ENCODE results near the gene FAM53A.
"Not testable (repeated sequence)": the region's sequence is repeated elsewhere in the genome, so short reads cannot be mapped to it uniquely, and the experiment has no call there.

Gene FAM53A

DNA sequence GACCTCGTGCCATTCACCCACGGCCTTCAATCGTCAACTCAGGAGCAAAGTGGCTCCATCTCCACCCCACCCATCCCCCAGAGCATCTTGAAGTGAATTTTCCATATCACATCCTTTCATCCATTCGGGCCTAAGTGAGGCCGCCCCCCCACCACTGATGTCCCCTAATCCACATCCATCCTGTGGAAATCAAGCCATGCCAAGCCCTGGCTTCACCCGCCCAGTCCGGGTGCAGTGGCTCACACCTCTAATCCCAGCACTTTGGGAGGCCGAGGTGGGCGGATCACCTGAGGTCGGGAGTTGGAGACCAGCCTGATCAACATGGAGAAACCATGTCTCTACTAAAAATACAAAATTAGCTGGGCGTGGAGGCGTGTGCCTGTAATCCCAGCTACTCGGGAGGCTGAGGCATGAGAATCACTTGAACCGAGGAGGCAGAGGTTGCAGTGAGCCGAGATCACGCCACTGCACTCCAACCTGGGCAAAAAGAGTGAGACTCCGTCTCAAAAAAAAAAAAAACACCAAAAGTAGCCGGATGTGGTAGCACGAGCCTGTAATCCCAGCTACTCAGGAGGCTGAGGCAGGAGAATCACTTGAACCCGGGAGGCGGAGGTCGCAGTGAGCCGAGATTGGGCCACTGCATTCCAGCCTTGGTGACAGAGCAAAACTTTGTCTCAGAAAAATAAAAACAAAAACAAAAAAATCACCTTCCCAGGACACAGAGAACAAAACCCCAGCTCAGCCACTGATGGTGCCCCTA, 76.5 kb downstream of the FAM53A start:
- DNase-seq (ENCODE audit: low spot score): not testable (repeated sequence)

DNA sequence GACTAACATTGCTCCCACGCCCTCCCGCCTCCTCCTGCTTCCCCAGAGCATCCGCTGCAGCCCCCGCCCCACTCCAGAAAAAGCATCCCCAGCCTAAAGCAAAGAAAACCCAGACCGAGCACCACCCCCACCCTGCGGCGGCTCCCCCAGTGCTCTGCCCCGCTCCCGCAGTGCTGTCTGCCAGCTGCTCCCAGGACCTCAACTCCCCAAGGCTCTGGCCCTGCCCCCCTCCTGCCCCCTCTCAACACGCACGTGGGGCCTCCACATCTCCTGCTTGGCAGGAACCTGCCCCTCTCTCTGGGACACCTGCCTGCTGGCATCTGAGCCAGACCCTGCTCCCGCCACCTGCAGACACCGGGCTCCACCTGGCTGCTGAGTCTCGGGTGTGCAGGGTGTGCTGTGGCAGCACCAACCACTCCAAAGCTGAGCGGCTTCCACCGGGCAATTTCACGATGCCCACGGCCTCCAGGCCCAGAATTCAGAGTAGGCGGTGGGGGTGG, 79.4 kb downstream of the FAM53A start:
- peak; percentile 72 for DNase-seq (ENCODE audit: low spot score)

DNA sequence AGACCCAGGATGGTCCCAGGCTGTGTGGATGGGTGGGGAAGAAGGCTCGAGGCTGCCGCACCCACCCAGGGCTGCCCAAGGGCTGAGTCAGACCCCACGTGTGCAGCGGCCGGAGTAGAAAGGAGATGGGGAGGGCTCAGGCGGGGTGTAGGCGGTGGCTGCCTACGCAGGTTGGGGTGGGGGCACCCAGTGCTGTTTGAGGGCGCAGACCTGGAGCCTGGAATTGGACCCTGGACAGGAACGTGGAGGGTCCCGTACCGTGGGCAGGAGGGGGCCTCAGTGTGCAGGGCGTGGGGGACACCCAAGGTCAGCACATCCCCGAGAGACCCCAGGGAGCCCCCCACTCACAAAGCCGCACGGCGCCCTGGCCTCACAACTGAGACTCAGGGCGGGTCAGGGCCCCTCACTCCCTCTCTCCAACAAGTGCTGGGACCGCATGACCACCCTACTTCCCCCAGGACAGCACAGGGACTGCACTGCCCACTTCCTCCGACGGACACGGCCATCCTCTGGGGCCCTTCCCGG, 79.9 kb downstream of the FAM53A start:
- DNase-seq (ENCODE audit: low spot score): no peak

DNA sequence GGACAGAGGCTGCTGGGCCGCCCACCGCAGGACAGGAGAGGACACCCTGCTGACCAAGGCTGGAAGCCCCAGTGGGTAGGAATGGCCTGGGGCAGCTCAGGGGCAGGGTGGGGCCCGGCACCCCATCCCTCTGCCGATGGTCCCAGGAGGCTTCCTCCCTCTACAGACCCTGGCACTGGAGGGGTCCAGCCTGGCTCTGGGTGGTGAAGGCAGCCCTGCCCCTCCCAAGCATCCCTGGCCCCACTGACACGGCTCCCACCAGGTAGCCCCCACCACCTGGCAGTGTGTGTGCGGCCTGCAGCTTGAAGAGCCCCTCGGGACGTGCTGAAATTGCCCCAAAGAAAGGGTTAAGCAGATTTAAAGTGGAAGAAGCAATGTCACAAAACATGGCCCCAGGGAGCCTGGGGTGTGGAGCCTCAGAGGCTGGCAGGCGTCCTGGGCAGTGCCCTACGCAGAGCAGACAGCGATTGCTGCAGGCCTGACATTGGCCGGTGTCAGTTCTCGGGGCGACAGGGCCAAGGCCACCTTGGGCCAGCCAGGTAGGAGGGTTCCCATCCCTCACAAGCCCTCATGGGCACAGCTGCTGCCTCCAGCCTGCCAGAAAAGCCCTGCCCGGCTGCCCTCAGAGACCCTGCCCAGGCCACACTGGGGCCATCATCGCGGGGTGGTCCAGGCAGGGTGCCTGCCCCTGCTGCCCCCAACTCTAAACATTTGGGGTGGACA, 80.5 kb downstream of the FAM53A start:
- DNase-seq (ENCODE audit: low spot score): no peak

DNA sequence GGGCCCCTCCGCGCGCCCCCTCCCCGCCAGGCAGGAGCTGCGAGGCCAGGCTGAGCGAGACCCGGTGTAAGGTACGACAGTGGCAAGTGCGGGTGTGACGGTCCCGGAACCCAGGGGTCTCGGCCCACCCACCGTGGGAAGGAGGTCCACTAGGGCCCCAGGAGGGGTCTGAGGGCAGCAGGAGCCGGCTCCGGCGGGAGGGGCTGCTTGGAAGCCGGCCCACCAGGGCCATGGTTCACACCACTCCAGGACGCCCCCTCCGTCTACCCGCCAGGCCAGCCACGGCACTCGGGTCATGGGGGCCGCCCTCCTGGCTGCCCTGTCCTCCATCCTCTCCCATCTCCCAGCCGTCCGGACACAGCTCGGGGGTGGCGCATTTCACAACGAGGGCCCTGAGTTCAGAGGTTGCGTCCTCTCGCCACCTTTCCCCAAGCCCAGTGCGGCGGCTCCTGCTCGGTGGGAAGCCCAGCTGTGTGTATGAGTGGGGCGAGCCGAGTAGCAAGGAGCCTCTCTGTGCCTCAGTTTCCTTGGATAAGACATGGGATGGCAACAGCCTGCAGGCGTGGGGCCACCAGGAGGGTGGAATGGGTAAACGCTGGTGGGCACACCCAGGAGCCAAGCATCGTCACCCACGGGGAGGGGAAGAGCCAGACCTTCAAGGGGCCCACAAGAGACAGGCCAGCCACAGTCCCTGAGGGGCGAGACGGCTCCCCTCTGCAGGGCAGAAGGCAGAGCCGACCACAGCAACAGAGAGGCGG, 81.3 kb downstream of the FAM53A start:
- no peak for DNase-seq (ENCODE audit: low spot score)

DNA sequence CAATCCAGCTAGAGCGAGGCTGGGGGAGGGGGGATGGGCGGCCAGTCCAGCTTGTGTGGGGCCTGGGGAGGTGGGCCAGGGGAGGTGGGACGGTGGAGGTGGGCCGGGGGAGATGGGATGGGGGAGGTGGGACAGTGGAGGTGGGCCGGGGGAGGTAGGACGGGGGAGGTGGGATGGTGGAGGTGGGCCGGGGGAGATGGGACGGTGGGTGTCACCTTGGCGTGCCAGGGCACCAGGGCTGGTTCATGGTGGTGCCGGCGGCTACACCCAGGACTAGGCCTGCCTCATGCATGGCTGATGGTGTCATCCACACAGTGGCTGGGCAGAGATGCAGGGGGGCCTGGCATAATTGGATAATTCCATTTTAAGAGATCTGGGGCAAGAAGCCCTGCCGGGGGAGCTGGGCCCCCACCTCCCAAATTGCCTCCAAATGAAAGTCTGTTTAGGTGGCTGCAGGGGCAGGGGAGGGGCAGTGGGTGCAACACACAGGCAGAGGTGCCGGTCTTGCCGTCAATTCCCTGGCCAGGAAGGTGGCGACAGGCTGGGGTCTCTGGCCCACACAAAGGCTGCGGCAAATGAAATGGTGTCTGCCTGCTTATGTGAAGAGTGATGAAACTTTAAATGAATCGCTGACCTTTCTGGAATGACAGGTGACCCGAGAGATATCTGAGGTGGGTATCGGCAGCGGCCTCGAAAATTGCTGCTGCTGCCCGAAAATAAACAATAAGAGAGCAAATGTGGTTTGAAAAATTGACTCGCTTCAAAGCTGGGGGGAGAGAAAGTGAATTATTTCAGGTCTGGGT, 82.1 kb downstream of the FAM53A start:
- no peak for DNase-seq (ENCODE audit: low spot score)

DNA sequence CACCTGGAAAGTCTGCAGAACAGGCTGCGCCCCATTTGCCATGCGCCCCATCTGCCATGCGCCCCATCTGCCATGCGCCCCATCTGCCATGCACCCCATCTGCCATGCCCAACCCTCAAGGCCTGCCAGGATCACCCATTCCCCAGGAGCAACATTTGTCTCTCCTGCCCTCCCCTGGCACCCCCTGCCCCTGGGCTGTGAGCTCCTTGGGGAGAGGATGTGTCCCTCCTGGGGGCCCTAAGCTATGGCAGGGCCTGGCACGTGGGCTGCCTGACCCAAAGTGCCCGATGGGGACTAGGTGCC, 82.6 kb downstream of the FAM53A start:
- no peak for DNase-seq (ENCODE audit: low spot score)

DNA sequence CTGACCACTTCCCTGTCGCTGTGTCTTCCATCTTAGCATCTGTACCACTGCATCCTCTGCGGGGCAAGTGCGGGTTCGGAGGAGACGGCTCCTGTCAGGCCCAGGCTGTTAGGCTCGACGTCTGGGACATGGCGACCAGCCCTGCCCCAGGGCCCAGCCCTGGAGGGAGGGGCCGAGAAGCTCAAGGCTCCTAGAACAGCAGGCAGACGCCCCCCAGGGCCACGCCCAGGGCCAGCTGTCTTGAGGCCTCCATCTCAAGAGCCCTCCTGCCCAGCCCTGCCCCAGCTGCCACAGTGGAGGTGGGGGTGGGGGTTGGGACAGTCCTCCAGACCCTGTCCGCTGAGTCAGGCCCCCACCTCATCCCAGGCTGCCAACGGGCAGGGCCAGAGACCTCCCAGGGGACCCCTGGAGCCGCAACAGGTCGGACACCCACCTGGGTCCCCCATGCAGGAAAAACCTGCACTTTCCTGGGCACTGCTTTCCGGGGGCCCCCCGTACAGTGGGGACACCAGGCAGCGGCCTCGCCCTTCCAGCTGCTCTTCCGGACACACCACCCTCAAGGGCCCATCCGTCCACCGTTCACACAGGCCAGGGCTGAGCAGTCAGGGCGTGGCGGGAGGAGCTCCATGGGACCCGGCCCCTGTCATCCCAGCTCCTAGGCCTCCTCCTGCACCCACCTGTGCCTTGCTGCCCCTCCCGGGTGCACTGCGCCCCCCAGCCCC, 83.1 kb downstream of the FAM53A start:
- DNase-seq (ENCODE audit: low spot score): no peak

DNA sequence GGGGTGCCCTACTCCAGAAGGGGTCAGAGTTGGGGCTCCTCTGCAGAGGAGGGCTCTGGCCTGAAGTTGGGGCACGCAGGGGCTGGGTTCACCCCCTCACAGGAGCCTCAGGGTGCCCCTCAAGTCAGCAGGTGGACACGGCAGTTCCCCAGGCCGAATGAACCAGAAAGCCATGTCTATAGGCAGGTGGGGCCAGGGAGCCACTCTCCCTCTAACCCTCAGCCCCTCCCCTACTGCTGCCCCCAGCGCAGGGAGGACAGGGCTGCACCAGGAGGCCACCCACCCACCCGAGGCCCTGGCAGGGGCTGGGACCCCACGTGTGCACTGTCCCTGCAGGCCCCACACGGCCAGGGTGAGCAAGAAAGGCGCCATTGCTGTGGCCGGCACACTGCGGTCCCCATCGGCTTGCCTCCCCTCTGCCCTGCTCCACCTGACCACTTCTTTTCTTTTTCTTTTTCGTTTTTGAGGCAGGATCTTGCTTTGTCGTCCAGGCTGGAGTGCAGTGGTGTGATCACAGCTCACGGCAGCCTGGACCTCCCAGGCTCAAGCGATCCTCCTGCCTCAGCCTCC, 83.8 kb downstream of the FAM53A start:
- DNase-seq (ENCODE audit: low spot score): no peak

DNA sequence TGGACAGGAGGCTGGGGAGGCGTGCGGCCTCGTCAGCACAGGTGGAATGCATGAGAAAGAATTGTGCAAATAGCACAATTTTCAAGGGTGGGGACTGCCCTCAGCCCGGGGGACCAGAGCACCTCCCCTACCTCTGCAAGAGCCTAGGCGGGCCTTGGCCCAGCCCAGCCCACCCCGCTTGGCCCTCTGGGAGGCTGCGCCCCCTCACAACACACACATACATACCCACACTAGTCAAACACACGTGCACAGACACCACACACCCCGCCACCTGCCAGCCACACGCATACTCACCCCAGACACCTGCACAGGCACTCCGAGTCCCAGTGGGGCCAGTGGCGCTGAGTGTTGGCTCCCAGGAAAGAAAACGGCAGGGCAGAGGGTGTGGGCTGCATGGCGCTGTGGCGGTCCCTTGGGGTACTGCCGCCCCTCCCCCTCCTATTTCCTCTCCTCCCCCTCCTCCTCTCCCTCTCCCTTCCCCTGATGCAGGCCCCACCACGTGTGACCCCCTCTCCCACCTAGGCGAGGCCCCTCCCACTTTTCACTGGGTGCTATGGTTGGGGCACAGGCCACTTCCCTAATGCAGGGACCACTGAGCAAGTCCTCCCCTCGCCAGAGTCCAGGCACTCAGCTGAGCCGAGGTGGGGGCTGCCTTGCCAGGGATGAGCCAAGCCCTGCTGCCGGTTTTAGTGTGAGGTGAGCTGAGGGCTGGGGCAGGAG, 84.5 kb downstream of the FAM53A start:
- no peak for DNase-seq (ENCODE audit: low spot score)

DNA sequence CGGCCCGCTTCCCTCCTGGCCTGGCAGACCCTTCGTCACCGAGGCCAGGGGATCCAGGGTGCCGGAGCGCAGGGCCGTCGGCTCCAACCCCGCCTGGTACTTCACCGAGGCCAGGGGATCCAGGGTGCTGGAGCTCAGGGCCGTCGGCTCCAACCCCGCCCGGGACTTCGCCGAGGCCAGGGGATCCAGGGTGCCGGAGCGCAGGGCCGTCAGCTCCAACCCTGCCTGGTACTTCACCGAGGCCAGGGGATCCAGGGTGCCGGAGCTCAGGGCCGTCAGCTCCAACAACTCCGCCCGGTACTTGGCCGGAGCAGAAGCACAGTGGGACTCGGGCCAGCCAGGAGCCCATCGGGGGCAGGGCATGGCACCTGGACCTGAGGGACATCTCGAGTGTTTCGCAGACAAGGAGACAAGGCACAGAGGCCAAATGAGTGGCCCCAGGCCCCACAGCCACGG, 85.1 kb downstream of the FAM53A start:
- DNase-seq (ENCODE audit: low spot score): no peak

DNA sequence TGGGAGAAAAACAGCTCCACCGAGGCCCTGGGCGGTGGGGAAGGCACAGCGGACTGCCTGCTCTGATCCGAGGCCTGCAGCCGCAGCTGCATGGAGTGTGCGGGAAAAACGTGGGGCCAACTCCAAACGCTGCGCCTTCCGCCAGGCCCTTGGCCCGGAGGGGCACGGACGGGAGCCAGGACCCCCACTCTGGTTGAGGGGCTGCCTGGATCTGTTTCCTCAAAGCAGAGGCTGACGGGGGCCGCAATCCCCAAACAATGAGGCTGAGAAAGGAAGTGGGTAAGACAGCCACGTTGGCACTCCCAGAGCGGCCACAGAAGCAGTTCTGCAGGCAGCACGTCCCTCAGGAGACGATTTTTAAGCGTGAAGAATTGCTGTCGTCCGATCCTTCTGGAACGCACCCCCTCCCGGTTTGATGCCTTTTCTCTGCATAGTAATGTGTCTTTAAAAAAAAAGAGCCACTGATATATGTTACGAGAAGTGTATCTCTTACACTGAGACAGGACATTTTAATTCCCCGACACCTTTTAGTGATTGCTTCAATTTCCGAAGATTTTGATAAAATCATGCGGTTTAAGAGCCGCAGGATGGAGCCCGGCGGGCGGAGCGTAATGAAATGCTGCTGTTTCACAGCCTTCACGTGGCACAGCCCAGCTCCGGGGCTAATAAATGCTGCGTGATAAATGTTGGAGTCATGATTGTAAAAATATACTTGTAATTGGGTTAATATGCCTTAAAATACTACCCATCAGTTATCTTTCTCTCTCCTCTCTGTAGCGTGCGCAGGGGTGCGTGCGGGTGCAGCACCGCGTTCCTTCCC, 85.7 kb downstream of the FAM53A start:
- DNase-seq (ENCODE audit: low spot score): no peak

DNA sequence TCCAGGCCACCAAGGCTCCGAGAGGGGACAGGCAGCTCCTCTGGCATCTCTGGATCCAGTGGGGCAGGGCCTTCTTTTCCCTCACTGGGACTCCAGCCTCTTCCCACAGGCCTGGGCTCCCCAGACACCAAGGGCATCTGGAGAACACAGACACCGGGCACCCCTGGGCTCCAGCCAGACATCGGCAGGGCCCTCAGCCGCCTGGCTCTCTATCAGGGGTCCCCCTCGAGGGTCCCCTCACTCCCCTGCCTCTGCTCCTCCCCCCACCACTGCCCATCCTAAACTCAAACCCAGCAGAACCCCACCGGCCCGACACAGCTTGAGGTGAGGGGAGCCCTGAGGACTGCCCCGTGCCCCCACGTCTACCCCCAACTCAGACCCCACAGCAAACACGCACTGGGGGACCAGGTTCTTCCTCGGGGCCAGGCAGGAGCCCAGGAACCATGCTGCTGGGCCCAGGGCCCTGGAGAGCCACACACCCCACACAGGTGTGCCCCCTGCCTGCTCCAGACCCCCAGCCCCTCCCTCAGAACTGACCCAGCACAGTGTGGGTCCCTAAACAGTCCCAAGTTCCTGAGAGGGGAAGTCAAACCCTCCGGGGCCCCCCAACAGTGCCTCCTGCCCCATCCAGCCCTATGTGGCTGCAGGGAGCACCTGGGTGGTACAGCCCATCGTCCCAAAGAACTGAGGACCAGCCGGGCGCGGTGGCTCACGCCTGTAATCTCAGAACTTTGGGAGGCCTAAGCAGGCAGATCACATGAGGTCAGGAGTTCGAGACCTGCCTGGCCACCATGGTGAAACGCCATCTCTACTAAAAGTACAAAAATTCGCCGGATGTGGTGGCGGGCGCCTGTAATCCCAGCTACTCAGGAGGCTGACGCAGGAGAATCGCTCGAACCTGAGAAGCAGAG, 86.8 kb downstream of the FAM53A start:
- DNase-seq (ENCODE audit: low spot score): no peak

DNA sequence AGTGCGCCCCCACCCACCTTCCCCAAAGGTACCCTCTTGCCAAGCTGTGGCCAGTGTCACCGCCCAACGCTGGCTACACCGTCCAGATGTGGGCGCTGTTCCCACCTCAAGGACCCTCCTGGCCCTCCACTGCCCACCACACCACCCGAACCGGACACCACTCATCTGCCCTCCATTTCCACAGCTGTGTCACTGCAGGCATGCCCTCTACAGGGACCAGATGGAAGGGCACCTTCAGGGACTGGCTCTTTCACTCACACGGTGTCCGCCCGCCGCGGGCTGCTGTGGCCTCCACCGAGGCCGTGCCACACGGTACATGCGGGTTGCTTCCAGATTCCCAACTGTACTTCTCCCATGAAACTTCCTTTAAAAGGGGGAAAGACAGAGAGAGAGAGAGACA, 87.7 kb downstream of the FAM53A start:
- DNase-seq (ENCODE audit: low spot score): no peak

DNA sequence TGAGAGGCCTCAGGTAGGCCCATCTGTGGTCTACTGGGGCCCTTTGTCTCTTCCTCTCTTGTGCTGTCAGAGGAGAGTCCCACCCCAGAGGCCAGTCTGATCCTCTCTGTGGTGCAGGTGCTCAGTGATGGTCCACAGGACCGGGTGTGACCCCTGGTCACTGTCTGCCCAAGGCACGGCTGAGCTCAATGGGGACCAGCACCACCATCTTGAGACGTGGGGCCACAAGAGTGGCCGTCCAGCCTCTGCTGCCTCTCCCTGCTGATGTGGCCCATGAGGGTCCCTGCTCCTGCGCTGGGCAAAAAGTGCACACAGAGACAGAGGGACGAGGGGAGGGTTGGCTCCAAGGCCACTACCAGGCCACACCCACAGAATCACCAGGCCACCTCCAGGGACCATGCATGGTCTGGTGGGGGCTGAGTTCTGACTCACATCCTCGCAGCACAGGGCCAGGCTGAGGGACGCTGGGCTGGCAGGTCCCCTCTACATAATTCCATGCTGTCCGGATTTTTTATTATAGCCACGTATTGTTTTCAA, 88.3 kb downstream of the FAM53A start:
- DNase-seq (ENCODE audit: low spot score): no peak

DNA sequence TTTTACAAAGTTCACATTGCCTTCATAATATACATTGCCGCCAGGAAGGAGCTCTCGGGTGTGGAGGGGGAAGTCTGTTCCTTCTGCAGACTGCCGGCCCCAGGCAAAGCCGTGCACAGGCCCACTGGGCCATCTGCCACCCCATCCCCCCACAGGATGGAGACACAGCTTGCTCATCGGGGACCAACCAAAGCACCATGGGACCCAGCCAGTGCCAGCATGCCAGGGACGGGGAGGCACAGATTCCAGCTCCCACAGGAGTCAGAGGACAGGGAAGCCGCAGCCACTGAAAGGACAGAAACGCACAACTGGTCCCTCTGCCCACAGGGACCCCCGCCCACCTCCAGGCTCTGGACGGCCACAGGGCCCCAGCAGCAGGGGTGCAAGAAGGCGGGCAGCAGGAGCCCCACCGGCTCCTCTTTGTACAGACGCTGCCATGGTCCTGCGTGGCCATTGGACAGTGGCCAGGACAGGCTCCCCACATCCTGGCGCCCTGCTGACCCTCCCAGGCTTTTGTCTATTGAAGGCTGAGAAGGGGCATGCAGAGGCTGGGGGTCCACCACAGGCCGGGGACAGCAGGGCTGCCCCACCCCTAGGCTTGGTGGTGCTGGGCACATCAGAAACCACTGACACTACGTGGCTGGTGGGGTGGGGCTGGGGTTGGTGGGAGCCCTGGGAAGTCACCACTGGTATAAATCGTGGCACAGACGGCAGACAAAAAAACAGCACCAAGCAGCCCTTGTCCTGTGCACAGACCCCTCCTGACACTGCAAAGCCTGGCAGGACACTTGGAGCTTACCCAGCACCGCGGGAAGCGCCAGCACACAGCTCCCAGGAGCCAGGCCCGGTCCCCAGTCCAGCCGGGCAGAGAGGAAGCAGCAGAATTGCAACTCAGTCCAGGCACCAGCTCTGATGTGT, 89.0 kb downstream of the FAM53A start:
- no peak for DNase-seq (ENCODE audit: low spot score)

DNA sequence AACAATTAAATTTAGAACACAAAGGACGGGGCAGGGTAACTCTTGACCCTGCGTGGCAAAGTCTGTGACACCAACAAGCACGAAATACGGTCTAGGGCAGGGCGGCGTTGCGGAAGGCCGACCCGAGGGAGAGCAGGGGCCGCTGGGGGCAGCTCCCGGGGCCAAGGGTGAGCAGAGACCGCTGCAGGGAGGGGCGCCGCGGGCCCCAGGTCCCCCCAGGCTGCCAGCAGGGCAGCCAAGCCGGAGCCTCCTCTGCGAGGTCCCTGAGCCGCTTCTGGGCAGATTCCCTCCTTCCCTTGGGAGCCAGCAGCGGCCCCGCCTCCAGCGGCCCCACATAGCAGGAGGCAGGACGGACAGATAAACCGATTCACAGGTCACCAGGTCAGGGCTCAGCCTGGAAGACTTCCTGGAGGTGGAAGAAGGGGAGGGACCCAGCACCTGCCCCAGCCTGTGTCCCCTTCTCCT, 90.2 kb downstream of the FAM53A start:
- DNase-seq (ENCODE audit: low spot score): no peak
